ENCODE measurements around the gene KRT12. TPM values are rescaled to one million over a fixed set of nuclear protein-coding genes. Genes with fewer than 3 reads are reported as not detected.
"Not testable (repeated sequence)": the region's sequence is repeated elsewhere in the genome, so short reads cannot be mapped to it uniquely, and the experiment has no call there.

Gene KRT12
- total and polyA plus RNA-seq, 2 experiments from 2014 or later = not detected

- no peaks in the 10 kb centered on the region for H3K9me3 ChIP-seq (ENCODE audit: low read depth)
- no peaks in the 10 kb centered on the region for H4K20me1 ChIP-seq (ENCODE audit: insufficient read depth, poor library complexity, severe bottlenecking)
- H3K79me2 ChIP-seq = no peaks in the 10 kb centered on the region
- H3K4me2 ChIP-seq = no peak overlapping the region
- DNase-seq (ENCODE audit: low spot score) = no peak
- H3K4me1 ChIP-seq (ENCODE audit: insufficient read depth) = peaks cover 3% of the 10 kb centered on the region
- H3K9me2 ChIP-seq (replicated peaks; ENCODE audit: insufficient read depth) = no peaks in the 10 kb centered on the region
- H3K27ac ChIP-seq = no peak overlapping the region
- H3K27me3 ChIP-seq = no peaks in the 10 kb centered on the region
- WGBS (ENCODE audit: low lambda C conversion rate, missing lambda C conversion rate) = 96% methylated on average over 14 of the region's 14 CpGs
- TF ChIP-seq EZH2 (IDR thresholded peaks at IDR 0.05; ENCODE audit: borderline replicate concordance) (no peak), CTCF (IDR thresholded peaks at IDR 0.05; ENCODE audit: poor library complexity) (no peak), EZH2phosphoT487 (IDR thresholded peaks at IDR 0.05; ENCODE audit: low read depth, severe bottlenecking, unreplicated experiment) (no peak)
- H2AFZ ChIP-seq = no peak overlapping the region
- H3K4me3 ChIP-seq = no peak overlapping the region
- H3K36me3 ChIP-seq (replicated peaks; ENCODE audit: insufficient read depth, low read depth) = no peaks in the 10 kb centered on the region
These were observed 2.2 kb downstream of the KRT12 start for GRCh38 chr17:40864661-40865390.

- H4K20me1 ChIP-seq (ENCODE audit: insufficient read depth, poor library complexity, severe bottlenecking) = no peaks in the 10 kb centered on the region
- peaks cover 4% of the 10 kb centered on the region for H3K4me1 ChIP-seq (ENCODE audit: insufficient read depth)
- no peak overlapping the region for H3K4me2 ChIP-seq
- no peak overlapping the region for H2AFZ ChIP-seq
- no peaks in the 10 kb centered on the region for H3K36me3 ChIP-seq (replicated peaks; ENCODE audit: insufficient read depth, low read depth)
- no peak overlapping the region for H3K4me3 ChIP-seq
- no peaks in the 10 kb centered on the region for H3K27me3 ChIP-seq
- H3K9me3 ChIP-seq (ENCODE audit: low read depth) = no peaks in the 10 kb centered on the region
- H3K9me2 ChIP-seq (replicated peaks; ENCODE audit: insufficient read depth) = no peaks in the 10 kb centered on the region
- no peak for DNase-seq (ENCODE audit: low spot score)
- no peaks in the 10 kb centered on the region for H3K79me2 ChIP-seq
- TF ChIP-seq CTCF (IDR thresholded peaks at IDR 0.05; ENCODE audit: poor library complexity) (peak; percentile 29), EZH2phosphoT487 (IDR thresholded peaks at IDR 0.05; ENCODE audit: low read depth, severe bottlenecking, unreplicated experiment) (no peak), EZH2 (IDR thresholded peaks at IDR 0.05; ENCODE audit: borderline replicate concordance) (no peak)
- H3K27ac ChIP-seq = no peak overlapping the region
- WGBS (ENCODE audit: low lambda C conversion rate, missing lambda C conversion rate) = 70% methylated on average over 39 of the region's 39 CpGs
These were observed 3.9 kb downstream of the KRT12 start for GRCh38 chr17:40862985-40863733.

GRCh38 chr17:40859536-40859935 lies 7.5 kb downstream of the KRT12 start:
- DNase-seq (ENCODE audit: low spot score) = peak; percentile 48

GRCh38 chr17:40858667-40859066 lies 8.4 kb downstream of the KRT12 start:
- not testable (repeated sequence) for H2AFZ ChIP-seq; H3K36me3 ChIP-seq (replicated peaks; ENCODE audit: insufficient read depth, low read depth); H3K4me2 ChIP-seq; H3K4me3 ChIP-seq; H4K20me1 ChIP-seq (ENCODE audit: insufficient read depth, poor library complexity, severe bottlenecking); H3K79me2 ChIP-seq; H3K27me3 ChIP-seq; H3K9me2 ChIP-seq (replicated peaks; ENCODE audit: insufficient read depth); DNase-seq (ENCODE audit: low spot score); H3K9me3 ChIP-seq (ENCODE audit: low read depth)
- Histone ChIP-seq H3K4me1 (ENCODE audit: insufficient read depth) (peaks cover 15% of the 10 kb centered on the region), H3K27ac (peak overlapping the region; percentile 54)
- 92% methylated on average over 2 of the region's 2 CpGs for WGBS (ENCODE audit: low lambda C conversion rate, missing lambda C conversion rate)

More at GRCh38 chr17:40859536-40859935, 7.5 kb downstream of the KRT12 start:
- Histone ChIP-seq H3K4me3 (no peak overlapping the region), H2AFZ (no peak overlapping the region), H3K4me2 (no peak overlapping the region), H3K79me2 (no peaks in the 10 kb centered on the region), H3K4me1 (ENCODE audit: insufficient read depth) (peaks cover 11% of the 10 kb centered on the region), H3K27ac (peak overlapping the region; percentile 54), H3K9me2 (replicated peaks; ENCODE audit: insufficient read depth) (no peaks in the 10 kb centered on the region), H4K20me1 (ENCODE audit: insufficient read depth, poor library complexity, severe bottlenecking) (no peaks in the 10 kb centered on the region), H3K27me3 (no peaks in the 10 kb centered on the region), H3K36me3 (replicated peaks; ENCODE audit: insufficient read depth, low read depth) (no peaks in the 10 kb centered on the region), H3K9me3 (ENCODE audit: low read depth) (no peaks in the 10 kb centered on the region)
- 85% methylated on average over 2 of the region's 2 CpGs for WGBS (ENCODE audit: low lambda C conversion rate, missing lambda C conversion rate)
- TF ChIP-seq EZH2phosphoT487 (IDR thresholded peaks at IDR 0.05; ENCODE audit: low read depth, severe bottlenecking, unreplicated experiment) = no peak
- no peak for TF ChIP-seq CTCF (IDR thresholded peaks at IDR 0.05; ENCODE audit: poor library complexity)
- TF ChIP-seq EZH2 (IDR thresholded peaks at IDR 0.05; ENCODE audit: borderline replicate concordance) = no peak
